ENCODE measurements around the gene MAN2A1. TPM values are rescaled to one million over a fixed set of nuclear protein-coding genes. Genes with fewer than 3 reads are reported as not detected.

Gene MAN2A1
- total RNA-seq, 1 experiment from 2014 or later: 35.4 TPM

DNA sequence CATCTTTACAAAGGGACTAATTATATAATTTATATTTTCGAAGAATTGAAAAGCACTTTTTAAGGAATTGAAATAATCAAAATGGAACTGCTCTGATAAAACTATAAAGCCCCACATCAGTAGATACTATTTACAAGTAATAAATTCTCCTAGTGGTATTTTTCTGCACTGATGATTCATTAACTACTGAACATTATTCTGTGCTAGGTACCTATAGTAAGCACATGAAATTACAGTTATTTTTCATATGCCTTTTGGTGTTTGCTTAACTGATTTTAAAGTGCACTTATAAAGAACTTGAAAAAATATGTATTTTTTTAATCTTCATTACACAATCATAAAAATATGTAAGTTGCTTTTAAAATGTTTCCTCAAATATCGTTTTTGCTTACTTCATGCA, 123.0 kb downstream of the MAN2A1 start (continued):
- TF ChIP-seq, protein P1, sequence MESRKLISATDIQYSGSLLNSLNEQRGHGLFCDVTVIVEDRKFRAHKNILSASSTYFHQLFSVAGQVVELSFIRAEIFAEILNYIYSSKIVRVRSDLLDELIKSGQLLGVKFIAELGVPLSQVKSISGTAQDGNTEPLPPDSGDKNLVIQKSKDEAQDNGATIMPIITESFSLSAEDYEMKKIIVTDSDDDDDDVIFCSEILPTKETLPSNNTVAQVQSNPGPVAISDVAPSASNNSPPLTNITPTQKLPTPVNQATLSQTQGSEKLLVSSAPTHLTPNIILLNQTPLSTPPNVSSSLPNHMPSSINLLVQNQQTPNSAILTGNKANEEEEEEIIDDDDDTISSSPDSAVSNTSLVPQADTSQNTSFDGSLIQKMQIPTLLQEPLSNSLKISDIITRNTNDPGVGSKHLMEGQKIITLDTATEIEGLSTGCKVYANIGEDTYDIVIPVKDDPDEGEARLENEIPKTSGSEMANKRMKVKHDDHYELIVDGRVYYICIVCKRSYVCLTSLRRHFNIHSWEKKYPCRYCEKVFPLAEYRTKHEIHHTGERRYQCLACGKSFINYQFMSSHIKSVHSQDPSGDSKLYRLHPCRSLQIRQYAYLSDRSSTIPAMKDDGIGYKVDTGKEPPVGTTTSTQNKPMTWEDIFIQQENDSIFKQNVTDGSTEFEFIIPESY (IDR thresholded peaks at IDR 0.05; ENCODE audit: extremely low read depth, insufficient replicate concordance, low read length): no peak
- TF ChIP-seq POLR2A (IDR thresholded peaks at IDR 0.05; ENCODE audit: borderline replicate concordance, extremely low read depth, insufficient read depth, insufficient read length) (no peak), FOSL1 (IDR thresholded peaks at IDR 0.05; ENCODE audit: low read depth) (no peak), SRF (IDR thresholded peaks at IDR 0.05; ENCODE audit: low read depth) (no peak), EGR1 (IDR thresholded peaks at IDR 0.05; ENCODE audit: low read depth) (no peak), CBX3 (IDR thresholded peaks at IDR 0.05; ENCODE audit: low read depth) (no peak)

DNA sequence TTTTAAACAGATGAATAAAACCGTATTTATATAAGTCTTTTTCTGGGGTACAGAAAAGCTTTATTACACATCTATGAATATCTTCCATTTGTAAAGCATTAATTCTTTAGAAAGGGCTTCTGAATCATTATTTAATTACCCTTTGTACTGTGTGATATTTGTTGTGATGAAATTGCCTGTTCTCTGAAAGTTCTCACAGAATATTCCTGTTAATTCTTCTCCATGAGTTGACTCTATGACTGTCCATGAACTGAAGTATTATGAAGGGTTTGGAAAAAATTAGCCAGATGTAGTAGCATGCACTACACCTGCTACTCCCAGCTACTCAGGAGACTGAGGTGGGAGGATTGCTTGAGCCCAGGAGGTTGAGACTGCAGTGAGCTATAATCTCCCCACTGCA, 127.0 kb downstream of the MAN2A1 start:
- no peaks in the 10 kb centered on the region for H3K9me3 ChIP-seq (ENCODE audit: control insufficient read depth in 1 of 2, insufficient read depth in 1 of 2, low read depth in 1 of 2, low read length in 2 of 2)
- ChIA-PET RAD21 (ENCODE audit: low non-redundant PET in 1 of 2, low total read pairs in 2 of 2, uncharacterized antibody in 2 of 2, unreplicated experiment in 2 of 2) (no interaction called here), CTCF (no interaction called here), POLR2A (no interaction called here)
- H3K4me3 ChIP-seq (replicated peaks in 1 of 2; ENCODE audit: low read depth in 1 of 2, low read length in 2 of 2): no peak overlapping the region
- no peaks in the 10 kb centered on the region for H3K27me3 ChIP-seq (ENCODE audit: insufficient read depth, low read length)
- H3K9ac ChIP-seq (ENCODE audit: low read length): no peak overlapping the region
- no peaks in the 10 kb centered on the region for H3K9me2 ChIP-seq (ENCODE audit: insufficient read depth)
- DNase-seq (ENCODE audit: low read depth, low spot score) (no peak), ATAC-seq (no peak)
- H3K79me2 ChIP-seq (ENCODE audit: insufficient read depth, low read length): no peaks in the 10 kb centered on the region
- no peak overlapping the region for H2AFZ ChIP-seq (ENCODE audit: low read depth, low read length, poor library complexity, severe bottlenecking)
- H3K4me2 ChIP-seq (ENCODE audit: low read length): no peak overlapping the region
- no peaks in the 10 kb centered on the region for H3K4me1 ChIP-seq (ENCODE audit: control insufficient read depth in 1 of 2, insufficient read depth in 2 of 2, low read length in 2 of 2)
- intact Hi-C loops (cut with micrococcal nuclease): no loop called here
- no TSS peak for BruUV-seq (replicated peaks)
- H4K20me1 ChIP-seq (ENCODE audit: insufficient read depth): no peaks in the 10 kb centered on the region
- no peak overlapping the region for H3K27ac ChIP-seq (ENCODE audit: low read depth, low read length)
- no peaks in the 10 kb centered on the region for H3K36me3 ChIP-seq (ENCODE audit: control insufficient read depth in 1 of 2, insufficient read depth in 2 of 2, low read length in 2 of 2)
- TF ChIP-seq SIN3A (IDR thresholded peaks at IDR 0.05; ENCODE audit: low read depth) (no peak), ZFX (IDR thresholded peaks at IDR 0.05) (no peak), EGR1 (IDR thresholded peaks at IDR 0.05; ENCODE audit: low read depth) (no peak), RAD21 (IDR thresholded peaks at IDR 0.05; ENCODE audit: low read depth) (no peak), YY1 (IDR thresholded peaks at IDR 0.05; ENCODE audit: extremely low read depth, insufficient replicate concordance, low read depth, low read length) (no peak), FOSL1 (IDR thresholded peaks at IDR 0.05; ENCODE audit: low read depth) (no peak), EZH2phosphoT487 (IDR thresholded peaks at IDR 0.05; ENCODE audit: borderline replicate concordance) (no peak)
- TF ChIP-seq, protein P1 (IDR thresholded peaks at IDR 0.05; ENCODE audit: extremely low read depth, insufficient replicate concordance, low read length): no peak
- TF ChIP-seq, protein P2, sequence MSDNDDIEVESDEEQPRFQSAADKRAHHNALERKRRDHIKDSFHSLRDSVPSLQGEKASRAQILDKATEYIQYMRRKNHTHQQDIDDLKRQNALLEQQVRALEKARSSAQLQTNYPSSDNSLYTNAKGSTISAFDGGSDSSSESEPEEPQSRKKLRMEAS (IDR thresholded peaks at IDR 0.05): no peak
- TF ChIP-seq, protein P3, sequence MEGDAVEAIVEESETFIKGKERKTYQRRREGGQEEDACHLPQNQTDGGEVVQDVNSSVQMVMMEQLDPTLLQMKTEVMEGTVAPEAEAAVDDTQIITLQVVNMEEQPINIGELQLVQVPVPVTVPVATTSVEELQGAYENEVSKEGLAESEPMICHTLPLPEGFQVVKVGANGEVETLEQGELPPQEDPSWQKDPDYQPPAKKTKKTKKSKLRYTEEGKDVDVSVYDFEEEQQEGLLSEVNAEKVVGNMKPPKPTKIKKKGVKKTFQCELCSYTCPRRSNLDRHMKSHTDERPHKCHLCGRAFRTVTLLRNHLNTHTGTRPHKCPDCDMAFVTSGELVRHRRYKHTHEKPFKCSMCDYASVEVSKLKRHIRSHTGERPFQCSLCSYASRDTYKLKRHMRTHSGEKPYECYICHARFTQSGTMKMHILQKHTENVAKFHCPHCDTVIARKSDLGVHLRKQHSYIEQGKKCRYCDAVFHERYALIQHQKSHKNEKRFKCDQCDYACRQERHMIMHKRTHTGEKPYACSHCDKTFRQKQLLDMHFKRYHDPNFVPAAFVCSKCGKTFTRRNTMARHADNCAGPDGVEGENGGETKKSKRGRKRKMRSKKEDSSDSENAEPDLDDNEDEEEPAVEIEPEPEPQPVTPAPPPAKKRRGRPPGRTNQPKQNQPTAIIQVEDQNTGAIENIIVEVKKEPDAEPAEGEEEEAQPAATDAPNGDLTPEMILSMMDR (IDR thresholded peaks at IDR 0.05 in 2 of 3, conservative IDR thresholded peaks at IDR 0.05 in 1 of 3; ENCODE audit: borderline replicate concordance in 1 of 3, insufficient read depth in 1 of 3, low read depth in 2 of 3, low read length in 2 of 3): no peak

Data from HCT116 (cell line).